Thyroid gland (tissue), 4 donors: ENCODE results near the gene CTXN3. TPM values are rescaled to one million over a fixed set of nuclear protein-coding genes. Genes with fewer than 3 reads are reported as not detected.
"Not testable (repeated sequence)": the region's sequence is repeated elsewhere in the genome, so short reads cannot be mapped to it uniquely, and the experiment has no call there.

ENCODE experiments used
- DNase-seq, 2 donors: peaks; one replicate each; pipeline ENCODE4 v3.0.0-alpha.2; 2019
- H3K27ac ChIP-seq, 3 donors: fragments of 200-600 bp; sonication (generic); 1 replicate in 2 of 3; 2 replicates in 1 of 3; pipeline ENCODE4 v1.5.1; 2016 to 2019; ENCODE audit warnings: mild to moderate bottlenecking in 1 of 3, moderate library complexity in 1 of 3
- H3K27me3 ChIP-seq: fragments of 200-600 bp; sonication (generic); one replicate; pipeline ENCODE4 v1.5.1; 2019
- H3K36me3 ChIP-seq, 2 donors: fragments of 200-600 bp; sonication (generic); one replicate each; pipeline ENCODE4 v1.5.1; 2016 to 2019
- H3K4me1 ChIP-seq, 2 donors: fragments of 200-600 bp; sonication (generic); one replicate each; pipeline ENCODE4 v1.5.1; 2017 to 2019
- H3K4me3 ChIP-seq, 3 donors: fragments of 200-600 bp; sonication (generic); replicated peaks in 1 of 3; 1 replicate in 2 of 3; 2 replicates in 1 of 3; pipeline ENCODE4 v1.5.1; 2016; ENCODE audit warnings: mild to moderate bottlenecking in 1 of 3
- H3K9me3 ChIP-seq: fragments of 200-600 bp; sonication (generic); one replicate; pipeline ENCODE4 v1.5.1; 2017
- CTCF ChIP-seq, 6 experiments: fragments of 200-600 bp in 3 of 6; fragments of 450-650 bp in 3 of 6; sonication (generic) in 3 of 6; IDR thresholded peaks; one replicate each; pipeline ENCODE4 v1.5.1; 2016 to 2019; ENCODE audit warnings: antibody characterized with exemption in 6 of 6, mild to moderate bottlenecking in 2 of 6, inconsistent platforms in 1 of 6, moderate library complexity in 1 of 6
- POLR2A ChIP-seq, 2 donors: fragments of 450-650 bp; IDR thresholded peaks; one replicate each; pipeline ENCODE4 v1.6.1; 2017; ENCODE audit warnings: antibody characterized with exemption in 2 of 2, mild to moderate bottlenecking in 2 of 2, moderate library complexity in 1 of 2
- whole genome bisulfite sequencing, 2 donors: methylation state at CpG; one replicate each; pipeline ENCODE4 v1.1.5; 2017; 5-methylcytosine and 5-hydroxymethylcytosine counted together
- intact Hi-C: fragments of 100-400 bp; cut with DNase I; formaldehyde crosslinking; loops from one replicate; pipeline ENCODE4 v1.15.1; 2023
- total RNA-seq, 4 donors: library from RNA; depleted of rRNA; stranded (reverse); fragments of >200 nt; gene quantifications; one replicate each; pipeline ENCODE4 v1.2.3, GENCODE V29; 2016

Gene CTXN3
- total RNA-seq, 4 donors from 2014 or later: not detected

DNA sequence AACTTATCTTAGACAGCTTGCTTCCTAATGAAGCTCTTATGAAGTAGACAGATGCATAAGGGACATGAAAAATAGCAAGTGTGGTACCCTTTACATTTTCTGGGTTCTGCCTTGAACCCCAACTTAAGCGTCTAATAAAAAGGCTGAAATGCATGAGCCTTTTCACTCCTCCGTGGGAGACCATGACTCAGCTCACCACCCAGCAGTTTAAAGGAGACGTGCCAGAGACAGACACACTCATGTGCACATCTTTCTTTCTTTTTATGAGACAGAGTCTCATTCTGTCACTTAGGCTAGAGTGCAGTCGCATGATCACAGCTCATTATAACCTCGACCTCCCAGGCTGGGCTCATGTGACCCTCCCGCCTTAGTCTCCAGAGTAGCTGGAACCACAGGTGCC lies 22.3 kb downstream of the CTXN3 start:
- intact Hi-C loops: no loop called here

DNA sequence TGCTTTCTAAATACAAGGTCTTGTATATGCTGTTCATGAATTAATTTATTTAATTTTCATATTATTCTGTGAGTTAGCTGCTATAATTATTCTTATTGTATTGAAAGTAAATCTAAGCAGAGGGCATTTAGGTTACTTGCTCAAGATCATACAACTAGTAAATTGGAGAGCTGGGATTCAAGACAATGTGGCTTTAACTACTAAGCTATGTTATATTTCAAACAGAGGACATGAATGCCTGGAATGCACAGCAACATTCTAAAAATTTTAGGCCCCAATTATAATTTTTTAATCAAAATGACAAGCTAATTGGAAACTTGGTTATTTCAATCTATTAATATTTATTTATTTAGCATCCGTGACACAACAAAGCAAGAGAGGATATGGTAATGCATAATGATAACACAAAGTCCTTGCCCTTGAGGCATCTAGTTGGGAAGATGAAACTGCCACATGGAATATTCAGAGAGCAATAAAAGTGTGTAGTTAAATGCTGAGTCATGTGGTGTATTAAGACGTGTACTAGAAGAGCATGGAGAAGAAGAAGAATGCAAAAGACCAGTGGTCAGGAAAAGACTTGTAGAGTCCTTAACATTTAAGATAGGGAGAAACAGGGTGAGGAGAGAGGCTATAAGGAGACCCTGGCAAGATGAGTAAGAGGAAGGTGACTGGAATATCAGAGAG lies 24.4 kb downstream of the CTXN3 start:
- intact Hi-C loops: no loop called here
- Histone ChIP-seq H3K27me3 (no peaks in the 10 kb centered on the region), H3K4me3 (no peak overlapping the region), H3K27ac (no peak overlapping the region), H3K4me1 (no peaks in the 10 kb centered on the region), H3K9me3 (no peaks in the 10 kb centered on the region), H3K36me3 (no peaks in the 10 kb centered on the region)
- WGBS, 2 donors: 77 to 83% methylated on average over 2 of the region's 2 CpGs
- TF ChIP-seq POLR2A (IDR thresholded peaks at IDR 0.05) (no peak), CTCF (IDR thresholded peaks at IDR 0.05) (no peak)
- DNase-seq: no peak

More for the DNA sequence above, 22.3 kb downstream of the CTXN3 start:
- Histone ChIP-seq H3K9me3 (no peaks in the 10 kb centered on the region), H3K27ac (no peak overlapping the region), H3K27me3 (no peaks in the 10 kb centered on the region), H3K4me1 (no peaks in the 10 kb centered on the region), H3K4me3 (no peak overlapping the region), H3K36me3 (no peaks in the 10 kb centered on the region)
- no peak for DNase-seq
- 88 to 91% methylated on average over 6 of the region's 6 CpGs for WGBS, 2 donors
- TF ChIP-seq POLR2A (IDR thresholded peaks at IDR 0.05): no peak
- TF ChIP-seq CTCF (IDR thresholded peaks at IDR 0.05): no peak

DNA sequence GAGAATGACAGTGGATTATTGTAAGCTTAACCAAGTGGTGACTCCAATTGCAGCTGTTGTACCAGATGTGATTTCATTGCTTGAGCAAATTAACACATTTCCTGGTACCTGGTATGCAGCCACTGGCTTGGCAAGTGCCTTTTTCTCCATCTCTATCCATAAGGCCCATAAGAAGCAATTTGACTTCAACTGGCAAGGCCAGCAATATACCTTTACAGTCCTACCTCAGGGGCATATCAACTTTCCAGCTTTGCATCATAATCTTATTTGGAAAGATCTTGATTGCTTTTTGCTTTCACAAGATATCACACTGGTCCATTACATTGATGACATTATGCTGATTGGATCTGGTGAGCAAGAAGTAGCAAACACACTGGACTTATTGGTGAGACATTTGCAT lies 28.1 kb downstream of the CTXN3 start:
- H3K4me3 ChIP-seq, DNase-seq, H3K36me3 ChIP-seq, H3K27ac ChIP-seq, H3K27me3 ChIP-seq, H3K4me1 ChIP-seq, H3K9me3 ChIP-seq, intact Hi-C loops: not testable (repeated sequence)

DNA sequence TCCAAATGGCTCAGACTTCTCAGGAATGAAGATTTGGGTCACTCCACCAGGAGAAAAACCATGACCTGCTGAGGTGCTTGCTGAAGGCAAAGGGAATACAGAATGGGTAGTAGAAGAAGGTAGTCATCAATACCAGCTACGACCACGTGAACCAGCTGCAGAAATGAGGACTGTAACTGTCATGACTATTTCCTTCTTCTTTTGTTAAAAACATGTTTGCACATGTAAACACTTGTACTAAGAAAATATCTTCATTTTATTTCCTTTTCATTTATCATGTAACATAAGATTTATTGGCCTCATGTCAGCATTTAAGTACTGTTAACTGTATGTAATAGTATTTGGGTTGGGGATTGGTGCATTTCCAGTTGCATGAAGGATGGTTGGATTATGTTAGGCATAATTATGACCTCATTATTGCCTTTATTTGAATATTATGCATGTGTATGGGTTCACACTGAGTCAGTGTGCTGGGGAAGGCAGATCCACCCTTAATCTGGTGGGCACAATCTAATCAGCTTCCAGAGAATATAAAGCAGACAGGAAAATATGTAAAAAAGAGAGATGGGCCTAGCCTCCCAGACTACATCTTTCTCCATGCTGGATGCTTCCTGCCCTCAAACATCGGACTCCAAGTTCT lies 30.9 kb downstream of the CTXN3 start:
- 81 to 97% methylated on average over 3 of the region's 3 CpGs for WGBS, 2 donors
- H3K4me1 ChIP-seq, H3K9me3 ChIP-seq, H3K36me3 ChIP-seq, H3K27me3 ChIP-seq, H3K4me3 ChIP-seq, DNase-seq, intact Hi-C loops, H3K27ac ChIP-seq: not testable (repeated sequence)

DNA sequence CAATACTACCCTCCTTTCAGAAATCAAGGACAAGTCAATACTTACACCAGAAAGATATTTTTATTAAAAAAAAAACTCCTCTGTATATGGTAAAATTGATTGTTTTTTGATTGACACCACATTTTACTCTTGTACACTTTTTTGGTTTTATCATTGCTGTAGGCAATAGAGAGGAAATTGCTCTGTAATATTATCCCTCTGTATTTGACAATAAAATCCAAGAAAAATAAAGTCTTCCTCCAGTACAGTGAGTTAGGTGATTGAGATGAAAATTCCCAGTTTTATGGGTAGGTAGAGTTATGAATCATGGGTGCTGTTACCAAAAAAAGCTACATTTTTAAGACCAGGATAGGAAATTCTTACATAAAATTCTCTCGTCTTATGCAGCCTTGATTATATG lies 31.7 kb downstream of the CTXN3 start:
- intact Hi-C loops: no loop called here
- no peaks in the 10 kb centered on the region for H3K36me3 ChIP-seq
- H3K27me3 ChIP-seq: no peaks in the 10 kb centered on the region

More for the DNA sequence above, 31.7 kb downstream of the CTXN3 start:
- DNase-seq: no peak
- H3K4me1 ChIP-seq: no peaks in the 10 kb centered on the region
- TF ChIP-seq POLR2A (IDR thresholded peaks at IDR 0.05): no peak
- no peak for TF ChIP-seq CTCF (IDR thresholded peaks at IDR 0.05)
- 87 to 92% methylated on average over 1 of the region's 1 CpG for WGBS, 2 donors
- no peak overlapping the region for H3K27ac ChIP-seq
- H3K9me3 ChIP-seq: no peaks in the 10 kb centered on the region
- no peak overlapping the region for H3K4me3 ChIP-seq
